GM10248 (cell line): ENCODE results near the gene CNTRL.
"Not testable (repeated sequence)": the region's sequence is repeated elsewhere in the genome, so short reads cannot be mapped to it uniquely, and the experiment has no call there.

Experiments
- CTCF ChIA-PET: fragments of 300-600 bp; sonication (Branson Sonifier 250); formaldehyde crosslinking; extraction: SDS; loops from one replicate; lab custom pipeline; 2021; ENCODE audit warnings: antibody characterized with exemption; lab: Yijun Ruan, JAX
- POLR2A ChIA-PET: fragments of 350-650 bp; sonication (Branson Sonifier 250); formaldehyde crosslinking; extraction: SDS; loops from one replicate; lab custom pipeline; 2020; ENCODE audit warnings: antibody characterized with exemption; lab: Yijun Ruan, JAX
- DNase-seq: peaks from one replicate; pipeline ENCODE4 v3.0.0; 2012; ENCODE audit errors: extremely low spot score
- CTCF ChIP-seq: IDR thresholded peaks from 2 replicates; pipeline ENCODE4 v1.5.1; 2012; ENCODE audit warnings: mild to moderate bottlenecking, low read depth; ENCODE audit errors: extremely low read depth, missing control alignments, control extremely low read depth

CNTRL gene

DNA sequence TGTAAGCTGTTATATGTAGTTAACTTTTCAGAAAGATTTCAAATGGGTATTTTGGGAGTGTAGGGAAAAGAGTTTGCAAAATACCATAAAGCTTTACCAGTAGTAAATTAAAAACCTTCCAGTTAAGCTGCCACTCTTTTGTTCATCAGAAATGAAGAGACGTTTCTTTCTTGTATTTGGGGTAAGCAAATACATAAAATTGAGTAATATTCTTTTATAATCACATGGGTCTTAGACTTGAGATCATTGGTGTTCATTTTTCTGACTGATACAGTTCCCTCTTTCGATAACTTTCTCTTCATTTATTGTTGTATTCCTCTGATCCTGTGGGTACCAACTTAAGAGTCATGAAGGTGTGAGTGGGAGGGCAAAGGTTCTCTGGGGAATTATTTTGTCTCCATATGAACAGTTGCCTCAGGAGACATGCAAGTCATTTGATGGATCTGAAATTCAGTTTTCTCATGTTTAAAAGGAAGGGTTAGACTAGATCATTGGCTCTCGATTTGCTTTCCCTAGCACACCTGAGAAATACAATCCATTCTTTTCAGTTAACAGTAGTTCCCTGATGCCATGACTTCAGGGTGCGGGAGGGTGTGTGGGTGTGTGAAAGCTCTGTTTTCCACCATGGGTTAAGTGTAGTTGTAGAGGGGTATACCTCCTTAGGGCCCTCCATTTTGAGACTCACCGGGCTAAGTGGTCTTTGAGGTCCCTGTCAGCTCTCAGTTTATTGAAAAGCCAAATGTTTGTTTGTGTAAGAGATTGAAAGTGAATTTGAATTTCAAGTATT lies 47.7 kb downstream of the CNTRL start:
- ChIA-PET CTCF (interaction anchor here (0.9 to 4.0 kb wide), 10 partner anchors 10 to 141 kb away, joined by 3 to 22 read pairs (median 4); no protein-coding TSS in a partner anchor), POLR2A (no interaction called here)
- no peak for DNase-seq
- TF ChIP-seq CTCF: no peak

- CTCF ChIA-PET: interaction anchor here (0.6 to 4.0 kb wide), 4 partner anchors 9 to 34 kb away, joined by 3 to 22 read pairs (median 4); no protein-coding TSS in a partner anchor
- POLR2A ChIA-PET: no interaction called here
- DNase-seq: no peak
- no peak for TF ChIP-seq CTCF
These were observed 49.2 kb downstream of the CNTRL start for GRCh38 chr9:121123816-121124535.

DNA sequence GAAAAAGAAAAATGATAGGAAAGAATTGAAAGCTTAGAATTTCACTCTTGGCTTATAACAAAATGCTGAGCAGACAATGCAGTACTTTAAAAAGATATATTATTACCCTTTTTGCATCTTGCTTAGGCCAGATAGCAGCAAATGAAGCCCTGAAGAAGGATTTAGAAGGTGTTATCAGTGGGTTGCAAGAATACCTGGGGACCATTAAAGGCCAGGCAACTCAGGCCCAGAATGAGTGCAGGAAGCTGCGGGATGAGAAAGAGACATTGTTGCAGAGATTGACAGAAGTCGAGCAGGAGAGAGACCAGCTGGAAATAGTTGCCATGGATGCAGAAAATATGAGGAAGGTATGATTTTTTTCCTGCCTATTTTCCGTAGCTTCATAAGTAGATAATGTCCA lies 50.8 kb downstream of the CNTRL start:
- TF ChIP-seq CTCF: no peak
- CTCF ChIA-PET: interaction anchor here (1.1 to 2.1 kb wide), 6 partner anchors 9 to 50 kb away, joined by 3 to 5 read pairs (median 4); no protein-coding TSS in a partner anchor
- DNase-seq: no peak
- POLR2A ChIA-PET: no interaction called here

- POLR2A ChIA-PET, CTCF ChIA-PET, DNase-seq: not testable (repeated sequence)
These were observed 54.6 kb downstream of the CNTRL start for GRCh38 chr9:121129384-121129783.

DNA sequence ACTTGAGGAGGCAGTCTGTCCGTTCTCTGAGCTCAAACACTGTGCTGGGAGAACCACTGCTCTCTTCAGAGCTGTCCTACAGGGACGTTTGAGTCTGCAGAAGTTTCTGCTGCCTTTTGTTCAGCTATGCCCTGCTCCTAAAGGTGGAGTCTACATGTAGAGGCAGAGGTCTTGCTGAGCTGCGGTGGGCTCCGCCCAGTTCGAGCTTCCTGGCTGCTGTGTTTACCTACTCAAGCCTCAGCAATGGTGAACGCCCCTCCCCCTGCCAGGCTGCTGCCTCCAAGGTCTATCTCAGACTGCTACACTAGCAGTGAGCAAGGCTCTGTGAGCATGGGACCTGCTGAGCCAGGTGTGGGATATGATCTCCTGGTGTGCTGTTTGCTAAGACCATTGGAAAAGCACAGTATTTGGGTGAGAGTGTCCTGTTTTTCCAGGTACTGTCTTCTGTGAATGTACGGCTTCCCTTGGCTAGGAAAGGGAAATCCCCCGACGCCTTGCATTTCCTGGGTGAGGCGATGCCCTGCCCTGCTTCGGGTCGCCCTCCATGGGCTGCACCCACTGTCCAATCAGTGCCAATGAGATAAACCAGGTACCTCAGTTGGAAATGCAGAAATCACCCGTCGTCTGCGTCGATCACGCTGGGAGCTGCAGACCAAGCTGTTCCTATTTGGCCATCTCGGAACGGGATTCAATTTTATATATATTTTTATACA lies 58.5 kb downstream of the CNTRL start:
- CTCF ChIA-PET: interaction anchor here (1.3 to 3.3 kb wide), 3 partner anchors 10 to 29 kb away, joined by 3 to 22 read pairs (median 3); no protein-coding TSS in a partner anchor
- no peak for DNase-seq
- no peak for TF ChIP-seq CTCF
- POLR2A ChIA-PET: interaction anchor here (0.8 kb wide), 1 partner anchor 12 kb away, joined by 3 read pairs; no protein-coding TSS in a partner anchor

GRCh38 chr9:121135642-121136041 lies 60.9 kb downstream of the CNTRL start:
- no peak for TF ChIP-seq CTCF
- ChIA-PET CTCF (interaction anchor here (1.0 to 1.4 kb wide), 2 partner anchors 10 to 12 kb away, joined by 3 to 4 read pairs; no protein-coding TSS in a partner anchor), POLR2A (no interaction called here)
- DNase-seq: no peak
